Bronchial epithelial cell (primary cell): Measurements from ENCODE around the gene TMEM151A. TPM values are rescaled to one million over a fixed set of nuclear protein-coding genes. Genes with fewer than 3 reads are reported as not detected.
"Not testable (repeated sequence)": the region's sequence is repeated elsewhere in the genome, so short reads cannot be mapped to it uniquely, and the experiment has no call there.

Experiments used
- DNase-seq: peaks from one replicate; pipeline ENCODE4 v3.0.0-alpha.2; 2010; ENCODE audit warnings: low read depth
- FAIRE-seq: peaks from 2 replicates; lab custom pipeline; 2011; peaks lifted over from hg19 to GRCh38; lab: Jason Lieb, UNC
- H3K27me3 ChIP-seq: 2 replicates; pipeline ENCODE4 v1.5.1; 2011; ENCODE audit warnings: low read length; ENCODE audit not compliant: control insufficient read depth, insufficient read depth
- H3K36me3 ChIP-seq: 2 replicates; pipeline ENCODE4 v1.5.1; 2011; ENCODE audit warnings: low read length; ENCODE audit not compliant: control insufficient read depth, insufficient read depth
- H3K4me3 ChIP-seq: 2 replicates; pipeline ENCODE4 v1.5.1; 2011; ENCODE audit warnings: mild to moderate bottlenecking, low read depth, low read length, control low read depth
- CTCF ChIP-seq: IDR thresholded peaks from 2 replicates; pipeline ENCODE4 v1.5.1; 2011; ENCODE audit warnings: mild to moderate bottlenecking, moderate library complexity, low read length, control low read depth, inconsistent platforms; ENCODE audit not compliant: insufficient read depth, severe bottlenecking
- total RNA-seq: library from RNA; depleted of rRNA; stranded (reverse); fragments of >200 nt; gene quantifications from 2 replicates; pipeline ENCODE4 v1.2.1, GENCODE V29; 2014

TMEM151A gene
- total RNA-seq, 1 donor from 2014 or later: not detected

- H3K4me3 ChIP-seq: no peak overlapping the region
- no peaks in the 10 kb centered on the region for H3K36me3 ChIP-seq
- H3K27me3 ChIP-seq: peaks cover 2% of the 10 kb centered on the region
- FAIRE-seq (no peak), DNase-seq (no peak)
- no peak for TF ChIP-seq CTCF
Measured at GRCh38 chr11:66318600-66318970, 26.9 kb downstream of the TMEM151A start.

- FAIRE-seq, H3K27me3 ChIP-seq, DNase-seq, H3K36me3 ChIP-seq, H3K4me3 ChIP-seq: not testable (repeated sequence)
Measured at GRCh38 chr11:66320289-66320688, 28.6 kb downstream of the TMEM151A start.

- H3K36me3 ChIP-seq, H3K27me3 ChIP-seq, H3K4me3 ChIP-seq, DNase-seq, FAIRE-seq: not testable (repeated sequence)
Measured at GRCh38 chr11:66320748-66321147, 29.1 kb downstream of the TMEM151A start.

- TF ChIP-seq CTCF: no peak
- H3K36me3 ChIP-seq: no peaks in the 10 kb centered on the region
- no peak for DNase-seq
- FAIRE-seq: no peak
- no peak overlapping the region for H3K4me3 ChIP-seq
- no peaks in the 10 kb centered on the region for H3K27me3 ChIP-seq
Measured at GRCh38 chr11:66321606-66322005, 29.9 kb downstream of the TMEM151A start.

GRCh38 chr11:66322732-66323427, 31.2 kb downstream of the TMEM151A start:
- no peak overlapping the region for H3K4me3 ChIP-seq
- no peaks in the 10 kb centered on the region for H3K27me3 ChIP-seq
- no peak for FAIRE-seq
- no peaks in the 10 kb centered on the region for H3K36me3 ChIP-seq
- DNase-seq: no peak
- TF ChIP-seq CTCF: no peak

- FAIRE-seq: no peak
- DNase-seq: no peak
- Histone ChIP-seq H3K36me3 (no peaks in the 10 kb centered on the region), H3K4me3 (no peak overlapping the region), H3K27me3 (no peaks in the 10 kb centered on the region)
- no peak for TF ChIP-seq CTCF
Measured at GRCh38 chr11:66323684-66324083, 32.0 kb downstream of the TMEM151A start.

GRCh38 chr11:66324664-66325063, 33.0 kb downstream of the TMEM151A start:
- no peaks in the 10 kb centered on the region for H3K27me3 ChIP-seq
- FAIRE-seq (no peak), DNase-seq (no peak)

More at GRCh38 chr11:66324664-66325063, 33.0 kb downstream of the TMEM151A start:
- no peak for TF ChIP-seq CTCF
- Histone ChIP-seq H3K4me3 (no peak overlapping the region), H3K36me3 (no peaks in the 10 kb centered on the region)
